CD4-positive, alpha-beta T cell (primary cell): ENCODE data around the gene CAPN2. TPM values are rescaled to one million over a fixed set of nuclear protein-coding genes. Genes with fewer than 3 reads are reported as not detected.

ENCODE experiments used
- ATAC-seq: fragments of 200-7000 bp; cut with Tn5 transposase; one replicate; pipeline ENCODE4 v1.10.0; 2022; ENCODE audit warnings: mild to moderate bottlenecking; ENCODE audit not compliant: poor library complexity
- CTCF ChIA-PET: fragments of 350-600 bp; sonication (Branson Sonifier 250); formaldehyde crosslinking; loops from one replicate; lab custom pipeline; 2021; ENCODE audit warnings: antibody characterized with exemption, inconsistent platforms; lab: Charles Lee
- POLR2A ChIA-PET: fragments of 350-600 bp; sonication (Branson Sonifier 250); formaldehyde crosslinking; loops from one replicate; lab custom pipeline; 2021; ENCODE audit warnings: antibody characterized with exemption, inconsistent platforms; lab: Charles Lee
- DNase-seq, 14 experiments: peaks; one replicate each; pipeline ENCODE4 v3.0.0-alpha.2; 2013 to 2020; ENCODE audit warnings: mixed read lengths in 2 of 14
- H3K27ac ChIP-seq, 2 donors: one replicate each; pipeline versions ENCODE4 v1.5.1 to v1.7.0; 2013; ENCODE audit warnings: low read length in 2 of 2, low read depth in 1 of 2, mild to moderate bottlenecking in 1 of 2
- H3K27me3 ChIP-seq, 2 experiments: 1 replicate in 1 of 2; 2 replicates in 1 of 2; pipeline versions ENCODE4 v1.6.1 to v1.7.0; 2013; ENCODE audit warnings: low read length in 2 of 2, control low read depth in 1 of 2, mild to moderate bottlenecking in 1 of 2, moderate library complexity in 1 of 2; ENCODE audit not compliant: insufficient read depth in 2 of 2, control insufficient read depth in 1 of 2
- H3K36me3 ChIP-seq: one replicate; pipeline ENCODE4 v1.6.1; 2013; ENCODE audit warnings: low read length, control low read depth; ENCODE audit not compliant: insufficient read depth
- H3K4me1 ChIP-seq: one replicate; pipeline ENCODE4 v1.6.1; 2013; ENCODE audit warnings: low read length, control low read depth; ENCODE audit not compliant: insufficient read depth
- H3K4me3 ChIP-seq: one replicate; pipeline ENCODE4 v1.5.1; 2013; ENCODE audit warnings: mild to moderate bottlenecking, low read length, moderate library complexity
- H3K9me3 ChIP-seq, 2 experiments: 1 replicate in 1 of 2; 2 replicates in 1 of 2; pipeline versions ENCODE4 v1.6.1 to v1.7.0; 2013; ENCODE audit warnings: low read length in 2 of 2, mild to moderate bottlenecking in 2 of 2, control low read depth in 1 of 2, moderate library complexity in 1 of 2; ENCODE audit not compliant: control insufficient read depth in 1 of 2, insufficient read depth in 1 of 2
- H3K27ac Mint-ChIP-seq: one replicate; pipeline ENCODE4 v1.8.0; 2020; ENCODE audit warnings: mixed read lengths
- H3K27me3 Mint-ChIP-seq: one replicate; pipeline ENCODE4 v1.8.0; 2021; ENCODE audit warnings: mixed read lengths
- H3K36me3 Mint-ChIP-seq: one replicate; pipeline ENCODE4 v1.8.0; 2021; ENCODE audit warnings: low read depth, mixed read lengths
- H3K4me1 Mint-ChIP-seq: one replicate; pipeline ENCODE4 v1.8.0; 2021; ENCODE audit warnings: low read depth, mixed read lengths
- H3K4me3 Mint-ChIP-seq: one replicate; pipeline ENCODE4 v1.8.0; 2020; ENCODE audit warnings: mild to moderate bottlenecking, mixed read lengths
- H3K9me3 Mint-ChIP-seq: one replicate; pipeline ENCODE4 v1.8.0; 2020; ENCODE audit warnings: mixed read lengths
- CTCF ChIP-seq: fragments of 200-600 bp; IDR thresholded peaks from one replicate; pipeline ENCODE4 v1.8.0; 2022; ENCODE audit warnings: antibody characterized with exemption, mild to moderate bottlenecking
- intact Hi-C, 2 experiments: fragments of 100-400 bp; cut with DNase I in 1 of 2; cut with micrococcal nuclease in 1 of 2; formaldehyde crosslinking; loops; one replicate each; pipeline versions ENCODE4 v1.15.1 to v1.9.0; 2023 to 2025; cut with DNase I, micrococcal nuclease
- total RNA-seq, 174 experiments: library from RNA in 2 of 174; stranded (reverse) in 2 of 174; gene quantifications; one replicate each; pipeline ENCODE4 v1.2.3 and lab custom pipeline; 2021 to 2026

CAPN2 gene
- total RNA-seq, 2 experiments from 2014 or later: 110 to 114 TPM

GRCh38 chr1:223702735-223703667 is 9.3 kb upstream of the CAPN2 start:
- H3K27ac Mint-ChIP-seq: no peak overlapping the region
- H3K4me1 Mint-ChIP-seq: peaks cover 6% of the 10 kb centered on the region
- no peaks in the 10 kb centered on the region for H3K9me3 Mint-ChIP-seq
- intact Hi-C loops: no loop called here
- POLR2A ChIA-PET: no interaction called here
- H3K4me3 ChIP-seq: no peak overlapping the region
- no peaks in the 10 kb centered on the region for H3K27me3 ChIP-seq
- H3K36me3 Mint-ChIP-seq: no peaks in the 10 kb centered on the region
- no peaks in the 10 kb centered on the region for H3K36me3 ChIP-seq
- H3K27ac ChIP-seq: no peak overlapping the region
- DNase-seq (no peak), ATAC-seq (no peak)
- H3K27me3 Mint-ChIP-seq: no peaks in the 10 kb centered on the region
- H3K4me1 ChIP-seq: peaks cover 10% of the 10 kb centered on the region
- no peak for TF ChIP-seq CTCF
- no peaks in the 10 kb centered on the region for H3K9me3 ChIP-seq
- CTCF ChIA-PET: interaction anchor here (1.0 kb wide), 1 partner anchor 46 kb away, joined by 5 read pairs; no protein-coding TSS in a partner anchor
- H3K4me3 Mint-ChIP-seq: no peak overlapping the region

GRCh38 chr1:223703668-223704013 is 8.7 kb upstream of the CAPN2 start:
- intact Hi-C loops: no loop called here
- H3K4me3 Mint-ChIP-seq: no peak overlapping the region

More at GRCh38 chr1:223703668-223704013, 8.7 kb upstream of the CAPN2 start:
- ChIA-PET POLR2A (no interaction called here), CTCF (interaction anchor here (1.1 kb wide), 1 partner anchor 15 kb away, joined by 3 read pairs; no protein-coding TSS in a partner anchor)
- Histone ChIP-seq H3K4me3 (no peak overlapping the region), H3K27ac (no peak overlapping the region), H3K36me3 (no peaks in the 10 kb centered on the region), H3K4me1 (peaks cover 4% of the 10 kb centered on the region), H3K27me3 (no peaks in the 10 kb centered on the region), H3K9me3 (no peaks in the 10 kb centered on the region)
- no peak for DNase-seq
- no peaks in the 10 kb centered on the region for H3K36me3 Mint-ChIP-seq
- no peak for TF ChIP-seq CTCF
- no peak for ATAC-seq
- H3K4me1 Mint-ChIP-seq: no peaks in the 10 kb centered on the region
- no peaks in the 10 kb centered on the region for H3K9me3 Mint-ChIP-seq
- H3K27ac Mint-ChIP-seq: no peak overlapping the region
- no peaks in the 10 kb centered on the region for H3K27me3 Mint-ChIP-seq
